Body of pancreas (tissue), 4 donors: ENCODE results near the gene TNNI3. TPM values are rescaled to one million over a fixed set of nuclear protein-coding genes. Genes with fewer than 3 reads are reported as not detected.
"Not testable (repeated sequence)": the region's sequence is repeated elsewhere in the genome, so short reads cannot be mapped to it uniquely, and the experiment has no call there.

ENCODE experiments used
- ATAC-seq: fragments of 150-250 bp; one replicate; pipeline ENCODE4 v1.9.1; 2016
- DNase-seq, 4 donors: peaks; one replicate each; pipeline ENCODE4 v3.0.0-alpha.2; 2019
- H3K27ac ChIP-seq, 4 donors: fragments of 200-600 bp; sonication (generic); 1 replicate in 3 of 4; 2 replicates in 1 of 4; pipeline versions ENCODE4 v1.5.1 to v1.6.1; 2016 to 2019; ENCODE audit warnings: mild to moderate bottlenecking in 1 of 4, mixed read lengths in 1 of 4, moderate library complexity in 1 of 4
- H3K27me3 ChIP-seq, 2 donors: fragments of 200-600 bp; sonication (generic); one replicate each; pipeline ENCODE4 v1.6.0; 2016; ENCODE audit warnings: mild to moderate bottlenecking in 1 of 2
- H3K36me3 ChIP-seq, 2 donors: fragments of 200-600 bp; sonication (generic); replicated peaks in 1 of 2; 2 replicates each; pipeline ENCODE4 v1.5.1; 2016; ENCODE audit warnings: low read depth in 2 of 2; ENCODE audit not compliant: insufficient read depth in 1 of 2
- H3K4me1 ChIP-seq: fragments of 200-600 bp; sonication (generic); one replicate; pipeline ENCODE4 v1.6.0; 2016
- H3K4me3 ChIP-seq, 2 donors: fragments of 200-600 bp; sonication (generic); 1 replicate in 1 of 2; 2 replicates in 1 of 2; pipeline ENCODE4 v1.5.1; 2016 to 2019
- H3K9me3 ChIP-seq, 3 donors: fragments of 200-600 bp; sonication (generic); 1 replicate in 2 of 3; 2 replicates in 1 of 3; pipeline ENCODE4 v1.5.1; 2016
- CTCF ChIP-seq, 7 experiments: fragments of 450-650 bp in 4 of 7; fragments of 200-600 bp in 3 of 7; sonication (generic) in 3 of 7; IDR thresholded peaks; one replicate each; pipeline ENCODE4 v1.5.1; 2016 to 2019; ENCODE audit warnings: antibody characterized with exemption in 7 of 7
- POLR2A ChIP-seq, 3 donors: fragments of 450-650 bp; IDR thresholded peaks; one replicate each; pipeline ENCODE4 v1.6.1; 2016; ENCODE audit warnings: antibody characterized with exemption in 3 of 3, mild to moderate bottlenecking in 2 of 3
- WGBS, 2 donors: methylation state at CpG; one replicate each; pipeline ENCODE4 v1.1.5; 2017; 5-methylcytosine and 5-hydroxymethylcytosine counted together
- intact Hi-C: fragments of 100-400 bp; cut with DNase I; formaldehyde crosslinking; loops from one replicate; pipeline ENCODE4 v1.15.1; 2023
- total RNA-seq, 2 donors: library from RNA; depleted of rRNA; stranded (reverse); fragments of >200 nt; gene quantifications; one replicate each; pipeline ENCODE4 v1.1.0, GENCODE V29; 2016

Gene TNNI3
- total RNA-seq = not detected

GRCh38 chr19:55157064-55157908, at the start of gene TNNI3:
Gene TNNI3, minus strand, starts transcription at chr19:55157732. Its CDS starts 143 bp downstream, at chr19:55157589.
- H3K9me3 ChIP-seq = no peaks in the 10 kb centered on the region
- peaks cover 11% of the 10 kb centered on the region for H3K4me1 ChIP-seq
- ATAC-seq = no peak
- no peak within 1 kb of the TSS for H3K27ac ChIP-seq
- no peak for TF ChIP-seq CTCF (IDR thresholded peaks at IDR 0.05)
- TF ChIP-seq POLR2A (IDR thresholded peaks at IDR 0.05) = no peak
- intact Hi-C loops = no loop called here
- H3K27me3 ChIP-seq = peaks cover 0 to 33% of the 10 kb centered on the region in 2 donors
- H3K4me3 ChIP-seq = no peak within 1 kb of the TSS
- no peak for DNase-seq
- no peaks in the 10 kb centered on the region for H3K36me3 ChIP-seq
- WGBS, 2 donors = 29 to 32% methylated on average over 16 to 38 of the region's 39 CpGs

GRCh38 chr19:55206664-55207500, 49.4 kb upstream of the TNNI3 start:
- peak; percentile 87 to 94 (median 92) for DNase-seq
- Histone ChIP-seq H3K27me3 (no peaks in the 10 kb centered on the region), H3K27ac (peak overlapping the region; percentile 65 to 85 (median 82)), H3K9me3 (no peaks in the 10 kb centered on the region), H3K4me3 (no peak overlapping the region), H3K36me3 (no peaks in the 10 kb centered on the region), H3K4me1 (peaks cover 37% of the 10 kb centered on the region)
- TF ChIP-seq POLR2A (IDR thresholded peaks at IDR 0.05) (peak; percentile 63 to 84 (median 80)), CTCF (IDR thresholded peaks at IDR 0.05) (no peak)
- peak; percentile 90 for ATAC-seq
- intact Hi-C loops = no loop called here
- WGBS, 2 donors = 9 to 16% methylated on average over 20 to 29 of the region's 29 CpGs

- H3K4me3 ChIP-seq, H3K27me3 ChIP-seq, ATAC-seq, DNase-seq, H3K36me3 ChIP-seq, H3K27ac ChIP-seq, H3K9me3 ChIP-seq, intact Hi-C loops: not testable (repeated sequence)
- 63 to 72% methylated on average over 8 to 10 of the region's 10 CpGs for WGBS, 2 donors
- peaks cover 10% of the 10 kb centered on the region for H3K4me1 ChIP-seq
- TF ChIP-seq CTCF (IDR thresholded peaks at IDR 0.05) = peak in 1 of 7 experiments; percentile 4
These were observed 44.7 kb upstream of the TNNI3 start for GRCh38 chr19:55202199-55202598.

GRCh38 chr19:55199620-55200204, 42.2 kb upstream of the TNNI3 start:
- 71 to 88% methylated on average over 5 of the region's 5 CpGs for WGBS, 2 donors
- no peak for ATAC-seq
- Histone ChIP-seq H3K4me1 (no peaks in the 10 kb centered on the region), H3K27ac (no peak overlapping the region), H3K36me3 (no peaks in the 10 kb centered on the region), H3K4me3 (no peak overlapping the region), H3K27me3 (no peaks in the 10 kb centered on the region), H3K9me3 (no peaks in the 10 kb centered on the region)
- DNase-seq = no peak
- intact Hi-C loops = no loop called here
- TF ChIP-seq POLR2A (IDR thresholded peaks at IDR 0.05) (no peak), CTCF (IDR thresholded peaks at IDR 0.05) (no peak)
